HG03064 (cell line): Measurements from ENCODE around the gene RPLP1.

Source experiments
- ATAC-seq: cut with Tn5 transposase; IDR thresholded peaks from one replicate; pipeline ENCODE4 v1.9.1; 2021; ENCODE audit warnings: low read depth; ENCODE audit not compliant: unreplicated experiment

The RPLP1 gene

GRCh38 chr15:69493406-69493805 is 40.8 kb downstream of the RPLP1 start:
- ATAC-seq = no peak

GRCh38 chr15:69496001-69496400 is 43.4 kb downstream of the RPLP1 start:
- ATAC-seq = no peak

GRCh38 chr15:69497076-69497475 is 44.5 kb downstream of the RPLP1 start:
- no peak for ATAC-seq

GRCh38 chr15:69497667-69498066 is 45.0 kb downstream of the RPLP1 start:
- ATAC-seq = no peak

- no peak for ATAC-seq
These were observed 45.7 kb downstream of the RPLP1 start for GRCh38 chr15:69498282-69498681.

- ATAC-seq = no peak
These were observed 46.4 kb downstream of the RPLP1 start for GRCh38 chr15:69498987-69499386.

GRCh38 chr15:69499521-69500211 is 47.0 kb downstream of the RPLP1 start:
- ATAC-seq = no peak

- no peak for ATAC-seq
These were observed 47.7 kb downstream of the RPLP1 start for GRCh38 chr15:69500339-69500738.

GRCh38 chr15:69501456-69501855 is 48.8 kb downstream of the RPLP1 start:
- ATAC-seq = no peak

DNA sequence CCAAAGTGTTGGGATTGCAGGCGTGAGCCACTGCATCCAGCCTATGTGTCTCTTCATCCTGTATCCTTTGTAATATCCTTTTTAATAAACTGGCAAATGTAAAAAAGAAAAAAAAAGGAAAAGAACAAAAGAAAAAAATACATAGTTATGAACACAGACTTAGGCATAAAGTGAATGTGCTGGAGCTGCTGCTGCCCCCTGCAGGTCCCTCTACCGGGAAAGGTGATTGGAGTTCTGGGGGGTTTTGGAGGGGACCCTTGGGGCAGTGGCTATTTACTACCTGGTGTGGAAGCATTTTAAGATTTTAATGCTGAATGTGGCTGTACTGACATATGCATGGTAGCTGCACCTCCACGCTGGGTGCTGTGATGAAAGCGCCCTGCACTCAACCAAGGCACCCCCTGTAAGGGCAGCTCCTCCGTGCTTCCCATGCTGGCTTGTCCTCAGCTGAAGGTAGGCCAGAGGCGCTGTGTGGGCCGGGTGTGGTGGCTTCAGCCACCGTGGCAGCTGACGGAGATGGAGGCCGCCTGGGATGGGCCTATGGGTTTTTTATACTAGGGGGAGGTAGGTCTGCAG is 49.9 kb downstream of the RPLP1 start:
- ATAC-seq = no peak

- no peak for ATAC-seq
These were observed 51.9 kb downstream of the RPLP1 start for GRCh38 chr15:69504352-69505040.
